GM19467 (cell line): Measurements from ENCODE around the gene CCDC159.
"Not testable (repeated sequence)": the region's sequence is repeated elsewhere in the genome, so short reads cannot be mapped to it uniquely, and the experiment has no call there.

Experiments
- ATAC-seq: cut with Tn5 transposase; IDR thresholded peaks from one replicate; pipeline ENCODE4 v1.9.1; 2021; ENCODE audit warnings: mild to moderate bottlenecking, moderate library complexity; ENCODE audit not compliant: unreplicated experiment

CCDC159 gene, protein sequence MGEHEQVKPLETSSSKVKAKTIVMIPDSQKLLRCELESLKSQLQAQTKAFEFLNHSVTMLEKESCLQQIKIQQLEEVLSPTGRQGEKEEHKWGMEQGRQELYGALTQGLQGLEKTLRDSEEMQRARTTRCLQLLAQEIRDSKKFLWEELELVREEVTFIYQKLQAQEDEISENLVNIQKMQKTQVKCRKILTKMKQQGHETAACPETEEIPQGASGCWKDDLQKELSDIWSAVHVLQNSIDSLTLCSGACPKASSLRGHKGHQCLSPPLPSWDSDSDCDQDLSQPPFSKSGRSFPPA

DNA sequence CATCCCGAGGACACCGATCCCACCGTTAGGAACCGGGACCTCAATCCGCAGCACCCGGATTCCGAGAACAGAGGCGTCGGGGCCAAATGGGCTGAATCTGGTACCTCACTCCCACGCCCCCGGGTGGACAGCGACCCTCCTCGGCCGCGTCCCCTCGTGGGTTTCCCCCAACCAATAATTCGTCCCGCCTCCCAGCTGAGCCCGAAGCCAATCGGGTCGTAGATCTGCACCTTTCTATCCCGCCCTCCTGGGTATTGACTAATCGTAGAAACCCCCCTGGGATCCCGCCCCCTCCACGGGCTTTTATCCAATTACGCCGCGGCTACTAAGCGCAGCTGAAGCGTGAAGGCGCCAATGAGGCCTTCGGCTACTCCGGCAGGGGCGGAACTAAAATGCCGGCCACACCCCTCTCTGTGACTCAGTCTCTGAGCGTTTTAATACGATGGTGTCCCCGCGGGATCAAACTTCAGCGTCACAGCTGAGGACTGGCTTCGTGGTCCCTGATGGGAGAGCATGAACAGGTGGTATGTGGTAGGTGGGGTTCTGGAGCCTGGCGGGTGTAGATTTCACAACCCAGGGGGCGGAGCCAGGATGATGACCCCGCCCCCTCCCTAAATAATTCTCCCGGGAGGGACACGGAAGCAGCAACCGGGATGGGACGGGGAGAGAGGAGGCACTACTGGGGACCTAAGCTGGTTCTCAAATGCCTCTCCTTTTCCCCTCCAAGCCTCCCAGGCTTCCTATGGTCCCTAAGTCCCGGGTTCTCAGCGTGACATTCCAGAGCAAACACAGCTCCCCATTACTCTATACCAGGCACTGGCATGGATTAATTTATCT, at the start of gene CCDC159, which contains the start of gene TMEM205:
CCDC159 (plus strand) TSS at position 416 of the 837 bp plus-strand sequence; CDS start at position 504, 88 bp downstream.
TMEM205 (minus strand) TSS at position 165 of the 837 bp plus-strand sequence. CDS start 649 bp downstream, outside the sequence.
- peak; percentile 87 for ATAC-seq

DNA sequence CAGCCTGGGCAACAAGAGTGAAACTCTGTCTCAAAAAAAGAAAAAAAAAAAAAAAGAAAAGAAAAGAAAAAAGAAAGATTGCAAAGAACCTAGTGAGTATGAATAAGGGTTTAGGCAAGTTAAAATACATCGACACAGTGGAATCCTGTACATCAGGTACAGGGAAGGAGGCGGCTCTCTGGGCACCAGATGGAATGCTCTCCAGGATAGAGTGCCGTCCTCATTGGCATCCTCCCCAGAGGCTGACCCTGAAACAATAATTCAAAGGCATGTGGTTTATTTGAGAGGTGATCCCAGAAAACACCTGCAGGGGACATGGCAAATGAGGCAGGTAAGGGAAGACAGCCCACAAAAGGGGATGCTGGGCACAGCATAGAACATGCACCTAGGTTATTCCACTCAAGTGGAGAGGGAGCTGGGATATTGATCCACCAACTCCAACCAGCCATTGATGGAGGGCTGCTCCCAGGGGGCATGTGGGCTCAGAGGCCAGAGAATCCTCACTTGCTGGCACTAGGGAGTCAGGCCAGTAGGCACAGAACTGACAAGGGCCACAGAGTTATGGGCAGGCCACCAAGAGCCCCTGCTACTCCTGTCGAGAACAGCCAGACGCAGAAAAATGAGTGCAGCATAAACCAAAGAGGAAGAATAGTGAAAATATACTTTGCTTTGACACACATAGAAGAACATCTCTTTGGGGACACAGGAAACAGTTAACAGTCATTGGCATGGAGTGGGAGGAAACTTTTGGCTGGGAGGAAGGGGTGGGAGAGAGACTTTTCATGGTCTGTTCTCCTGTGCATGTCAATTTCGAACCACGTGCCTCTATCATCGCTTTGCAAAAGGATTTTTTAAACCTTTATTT, 46.1 kb upstream of the CCDC159 start:
- ATAC-seq, result no peak

DNA sequence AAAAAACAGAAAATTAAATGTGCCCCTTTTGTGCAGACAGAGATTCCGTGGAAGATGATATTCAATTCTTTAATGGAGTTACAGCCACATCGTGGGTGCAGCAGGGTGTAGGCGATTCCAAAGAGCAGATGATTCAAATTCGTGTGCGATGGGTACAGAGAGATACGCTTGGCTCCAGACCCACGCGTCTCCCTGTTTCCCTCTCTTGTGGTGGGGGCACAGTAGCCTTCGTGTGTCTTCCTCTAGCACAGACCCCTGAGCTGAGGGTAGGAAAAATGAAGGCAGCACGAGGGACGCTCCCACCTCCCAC, 45.6 kb upstream of the CCDC159 start:
- ATAC-seq, result no peak

DNA sequence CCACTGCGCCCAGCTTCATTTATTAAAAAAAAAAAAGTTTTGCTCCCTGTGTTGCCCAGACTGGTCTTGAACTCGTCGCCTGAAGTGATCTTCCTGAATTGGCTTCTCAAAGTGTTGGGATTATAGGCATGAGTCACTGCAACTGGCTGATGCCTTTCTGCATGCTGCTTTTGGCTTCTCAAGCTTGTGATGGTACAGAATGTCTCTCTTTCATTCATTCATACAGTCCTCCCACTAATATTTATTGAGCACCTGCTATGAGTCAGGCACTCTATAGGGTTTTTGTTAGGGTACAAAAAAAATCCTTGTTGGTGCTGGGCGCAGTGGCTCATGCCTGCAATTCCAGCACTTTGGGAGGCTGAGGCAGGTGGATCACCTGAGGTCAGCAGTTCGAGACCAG, 41.4 kb upstream of the CCDC159 start:
- no peak for ATAC-seq

DNA sequence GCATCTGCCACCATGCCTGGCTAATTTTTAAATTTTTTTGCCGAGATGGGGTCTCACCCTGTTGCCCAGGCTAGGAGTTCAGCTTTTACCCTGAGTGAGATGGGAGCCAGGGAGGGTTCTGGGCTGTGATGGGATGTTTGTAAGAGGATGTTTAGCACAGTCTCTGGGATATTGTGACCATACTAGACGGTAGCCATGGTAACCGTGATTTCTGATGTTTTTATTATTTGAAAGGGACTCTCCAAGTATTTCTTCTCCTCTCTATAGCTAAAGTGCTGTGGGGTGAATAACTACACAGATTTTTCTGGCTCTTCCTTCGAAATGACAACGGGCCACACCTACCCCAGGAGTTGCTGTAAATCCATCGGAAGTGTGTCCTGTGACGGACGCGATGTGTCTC, 40.0 kb upstream of the CCDC159 start:
- no peak for ATAC-seq

DNA sequence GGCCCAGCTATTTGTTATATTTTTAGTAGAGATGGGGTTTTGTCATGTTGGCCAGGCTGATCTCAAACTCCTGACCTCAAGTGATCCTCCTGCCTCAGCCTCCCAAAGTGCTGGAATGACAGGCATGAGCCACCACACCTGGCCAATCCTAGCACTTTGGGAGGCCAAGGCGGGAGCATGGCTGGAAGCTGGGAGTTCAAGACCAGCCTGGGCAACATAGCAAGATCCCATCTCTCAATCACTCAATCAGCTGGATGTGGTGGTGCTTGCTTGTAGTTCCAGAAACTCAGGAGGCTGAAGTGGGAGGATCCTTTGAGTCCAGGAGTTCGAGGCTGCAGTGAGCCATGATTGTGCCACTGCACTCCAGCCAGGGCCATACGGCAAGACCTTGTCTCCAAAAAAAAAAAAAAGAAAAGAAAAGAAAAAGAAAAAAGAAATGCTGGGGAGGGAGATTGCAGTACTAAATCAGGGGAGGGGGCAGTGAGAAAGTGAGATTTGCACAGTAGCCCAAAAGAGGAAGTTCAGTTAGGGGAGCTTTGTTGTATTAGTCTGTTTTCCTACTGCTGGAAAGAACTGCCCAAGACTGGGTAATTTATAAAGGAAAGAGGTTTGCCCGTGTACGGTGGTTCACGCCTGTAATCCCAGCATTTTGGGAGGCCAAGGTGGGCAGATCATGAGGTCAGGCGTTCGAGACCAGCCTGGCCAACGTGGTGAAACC, 25.9 kb upstream of the CCDC159 start:
- ATAC-seq, result not testable (repeated sequence)

DNA sequence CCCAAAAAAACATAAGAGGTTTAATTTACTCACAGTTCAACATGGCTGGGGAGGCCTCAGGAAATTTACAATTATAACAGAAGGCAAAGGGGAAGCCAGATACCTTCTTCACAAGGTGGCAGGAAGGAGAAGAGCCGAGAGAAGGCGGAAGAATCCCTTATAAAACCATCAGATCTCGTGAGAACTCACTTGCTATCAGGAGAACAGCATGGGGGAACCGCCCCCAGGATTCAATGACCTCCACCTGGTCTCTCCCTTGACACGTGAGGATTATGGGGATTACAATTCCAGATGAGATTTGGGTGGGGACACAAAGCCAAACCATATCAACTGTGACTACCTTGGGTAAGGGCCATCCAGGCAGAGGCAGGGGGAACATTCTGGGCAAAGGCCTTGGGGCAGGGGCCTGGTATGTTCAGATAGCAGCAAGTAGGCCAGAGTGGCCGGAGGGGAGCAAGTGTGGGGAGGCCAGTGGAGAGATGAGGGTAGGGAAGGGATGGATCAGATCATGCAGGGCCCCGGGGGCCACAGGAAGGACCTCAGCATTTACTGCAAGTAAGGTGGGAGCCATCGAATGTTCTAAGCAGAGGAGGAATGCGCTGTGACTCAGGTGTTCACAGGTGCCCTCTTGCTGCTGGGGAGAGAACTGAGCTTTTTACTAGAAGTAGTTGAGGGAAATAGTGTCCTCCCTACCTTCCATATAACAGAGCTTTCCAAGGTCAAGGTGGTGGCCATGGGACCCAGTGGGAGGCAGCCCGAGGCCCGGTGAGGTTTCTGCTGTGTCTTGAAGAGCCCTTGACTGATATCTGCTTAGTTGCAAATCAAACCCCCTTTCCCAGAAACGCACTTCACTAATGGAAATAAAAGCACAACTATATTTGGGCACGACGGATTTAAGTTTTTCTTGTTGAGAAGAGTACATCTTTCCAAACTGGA, 24.9 kb upstream of the CCDC159 start:
- no peak for ATAC-seq

DNA sequence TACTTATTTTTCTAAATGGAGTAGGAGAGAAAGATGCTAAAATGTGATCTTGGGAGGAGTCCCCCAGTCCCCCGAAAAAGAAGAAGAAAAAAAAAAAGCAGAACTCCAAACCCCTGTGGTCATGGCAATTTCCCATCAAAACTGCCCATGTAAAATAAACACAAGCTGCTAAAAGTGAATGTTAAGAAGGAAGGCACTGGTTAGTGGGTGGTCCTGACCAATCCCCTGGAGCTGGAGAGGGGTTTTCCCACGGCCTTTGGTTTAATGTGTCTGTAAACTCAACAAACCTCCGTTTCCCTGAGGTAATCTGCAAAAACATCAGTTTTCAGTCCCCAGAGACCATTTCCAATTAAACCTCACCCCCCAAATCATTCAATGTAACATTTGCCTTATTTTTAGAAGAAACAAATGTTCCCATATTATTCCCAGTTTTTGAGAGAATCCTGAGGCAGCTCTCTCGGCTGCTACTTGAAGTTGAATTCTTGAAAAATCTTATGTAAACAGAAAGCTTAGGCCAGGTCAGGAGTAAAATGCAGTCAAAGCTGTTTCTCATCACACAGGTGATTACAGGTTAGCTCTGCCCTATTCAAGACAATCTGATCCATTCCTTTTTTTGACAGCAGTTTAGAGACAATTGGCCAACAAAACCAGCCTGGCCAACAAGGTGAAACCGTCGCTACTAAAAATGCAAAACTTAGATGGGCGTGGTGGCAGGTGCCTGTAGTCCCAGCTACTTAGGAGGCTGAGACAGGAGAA, 23.9 kb upstream of the CCDC159 start:
- no peak for ATAC-seq

DNA sequence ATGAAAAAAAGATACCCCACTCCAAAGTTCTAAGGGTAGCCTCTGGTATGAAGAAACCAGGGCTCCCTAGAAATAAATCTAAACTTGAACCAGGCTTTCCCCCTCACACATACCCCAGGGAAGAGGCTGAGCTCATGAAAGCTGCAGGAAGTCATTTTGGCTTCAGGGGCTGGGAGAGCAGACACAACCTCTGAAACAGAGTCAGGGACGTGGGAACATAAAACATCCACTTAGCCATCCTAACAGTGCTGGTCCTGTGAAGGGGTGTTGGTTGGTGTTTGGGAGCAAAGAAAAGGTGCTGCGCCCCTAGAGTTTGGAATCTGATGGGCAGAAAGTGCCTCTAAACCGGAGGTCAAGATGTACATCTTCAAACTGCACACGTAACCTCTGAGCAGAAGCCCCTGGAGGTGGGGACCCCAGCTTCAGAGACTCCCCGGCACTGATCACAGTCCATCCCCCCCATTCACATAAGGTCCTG, 22.7 kb upstream of the CCDC159 start:
- ATAC-seq, result no peak

DNA sequence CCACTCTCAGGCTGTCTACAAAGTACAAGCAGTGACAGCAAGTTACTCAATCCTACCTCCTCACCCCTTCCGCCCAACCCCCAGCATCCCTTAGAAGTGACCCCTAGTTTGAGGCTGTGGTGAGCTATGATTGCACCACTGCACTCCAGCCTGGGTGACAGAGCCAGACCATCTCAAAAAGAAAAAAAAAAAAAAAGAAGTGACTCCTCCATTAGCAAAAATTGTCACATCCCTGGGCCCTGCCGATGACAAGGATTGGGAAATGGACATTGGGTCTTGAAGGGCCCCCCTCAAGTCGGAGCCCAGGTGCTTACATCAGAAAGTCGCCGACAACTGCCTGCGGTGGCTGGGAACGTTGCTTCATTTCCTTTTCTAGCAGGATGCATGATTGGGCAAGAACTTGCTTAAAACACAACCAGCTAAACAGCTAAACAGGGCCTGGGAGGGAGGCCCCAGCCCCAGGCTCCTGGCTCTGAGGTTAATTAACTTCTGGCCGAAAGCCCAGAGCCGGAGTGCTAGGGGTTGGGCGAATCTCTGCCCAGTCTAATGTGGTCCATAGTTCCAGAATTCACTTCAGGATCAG, 22.1 kb upstream of the CCDC159 start:
- peak; percentile 48 for ATAC-seq

DNA sequence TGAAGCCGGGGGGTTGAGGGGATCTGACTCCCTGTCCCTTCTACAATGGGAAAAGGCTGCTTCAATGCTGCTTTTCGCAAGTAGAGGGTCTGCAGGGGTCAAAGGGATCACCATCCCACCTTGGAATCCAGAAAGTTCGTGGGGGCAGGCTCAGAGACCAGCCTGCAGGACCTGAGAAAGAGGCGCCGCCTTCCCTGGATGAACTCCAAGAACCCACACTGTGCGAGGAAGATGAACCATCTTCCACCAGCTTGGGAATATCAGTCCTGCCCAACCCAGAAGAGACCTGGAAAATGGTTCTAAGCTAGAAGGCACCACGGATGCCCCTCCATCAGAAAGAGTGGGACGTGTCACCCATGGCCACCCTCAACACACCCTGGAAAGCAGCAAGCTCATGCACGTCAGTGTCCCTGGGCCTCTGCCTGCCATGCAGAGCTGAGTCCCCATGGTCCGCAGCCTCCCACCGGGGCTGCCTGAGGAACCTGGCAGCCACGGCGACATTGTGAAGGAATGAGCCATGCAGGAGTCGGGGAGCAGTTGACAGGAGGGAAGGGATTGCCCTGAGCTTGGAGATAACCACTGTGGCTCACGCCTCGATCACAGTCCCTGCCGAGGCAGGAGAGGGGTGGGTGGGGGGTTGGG, 21.4 kb upstream of the CCDC159 start:
- no peak for ATAC-seq

DNA sequence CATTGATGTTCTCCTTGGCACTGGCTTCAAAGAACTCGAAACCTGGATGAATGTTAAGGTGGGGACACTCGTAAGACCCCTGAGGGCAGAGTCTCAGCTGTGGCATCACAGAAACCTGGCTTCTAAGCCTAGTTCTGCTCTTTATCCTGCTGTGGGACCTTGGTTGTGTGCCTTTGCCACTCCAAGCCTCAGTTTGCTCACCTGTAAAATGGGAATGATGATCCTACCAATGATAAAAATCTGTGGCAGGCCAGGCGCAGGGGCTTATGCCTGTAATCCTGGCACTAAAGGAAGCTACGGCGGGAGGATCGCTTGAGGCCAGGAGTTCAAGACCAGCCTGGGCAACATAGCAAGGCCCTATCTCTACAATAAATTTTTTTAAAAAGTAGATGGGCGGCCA, 20.8 kb upstream of the CCDC159 start:
- no peak for ATAC-seq

DNA sequence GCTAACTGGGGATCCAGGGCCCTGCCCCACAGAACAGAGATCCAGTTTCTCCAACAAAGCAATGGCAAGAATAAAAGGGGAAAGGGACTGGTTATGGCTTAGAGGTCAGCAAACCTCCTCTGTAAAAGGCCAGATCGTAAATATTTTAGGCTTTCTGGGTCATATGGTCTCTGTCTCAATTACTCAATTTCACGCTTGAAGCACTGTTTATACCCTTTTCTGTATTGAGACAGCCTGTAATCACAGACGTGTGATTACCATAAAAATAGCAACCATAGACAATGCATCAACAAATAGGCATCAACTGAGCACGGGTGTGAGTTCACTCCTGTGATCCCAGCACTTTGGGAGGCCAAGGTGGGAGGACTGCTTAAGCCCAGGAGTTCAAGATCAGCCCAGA, 16.2 kb upstream of the CCDC159 start:
- ATAC-seq, result no peak

DNA sequence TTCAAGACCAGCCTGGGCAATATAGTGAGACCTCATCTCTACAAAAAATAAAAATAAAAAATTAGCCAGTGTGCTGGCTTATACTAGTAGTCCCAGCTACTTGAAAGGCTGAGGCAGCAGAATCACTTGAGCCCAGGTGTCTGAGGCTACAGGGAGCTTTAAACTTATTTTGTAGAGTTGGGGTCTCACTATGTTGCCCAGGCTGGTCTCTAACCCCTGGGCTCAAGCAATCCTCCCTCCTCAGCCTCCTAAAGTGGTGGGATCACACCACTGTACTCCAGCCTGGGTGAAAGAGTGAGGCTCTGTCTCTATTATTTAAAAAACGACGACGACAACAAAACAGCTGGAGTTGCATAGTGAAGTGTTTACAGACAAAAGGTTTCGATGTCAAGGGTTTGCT, 14.8 kb upstream of the CCDC159 start:
- no peak for ATAC-seq

DNA sequence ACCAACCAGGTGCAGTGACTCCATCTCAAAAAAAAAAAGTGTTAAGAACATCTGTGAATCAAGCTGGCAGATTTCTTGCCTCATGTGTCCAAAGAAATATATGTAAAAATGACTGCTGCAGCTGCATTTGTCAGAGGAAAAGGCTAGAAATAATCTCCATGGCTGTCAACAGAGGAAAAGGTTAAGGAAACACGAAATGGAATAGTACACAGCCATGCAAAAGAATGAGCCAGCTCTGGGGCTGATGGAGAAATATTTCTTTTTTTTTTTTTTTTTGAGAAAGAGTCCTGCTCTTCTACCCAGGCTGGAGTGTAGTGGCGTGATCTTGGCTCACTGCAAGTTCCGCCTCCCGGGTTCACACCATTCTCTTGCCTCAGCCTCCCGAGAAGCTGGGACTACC, 13.5 kb upstream of the CCDC159 start:
- no peak for ATAC-seq

DNA sequence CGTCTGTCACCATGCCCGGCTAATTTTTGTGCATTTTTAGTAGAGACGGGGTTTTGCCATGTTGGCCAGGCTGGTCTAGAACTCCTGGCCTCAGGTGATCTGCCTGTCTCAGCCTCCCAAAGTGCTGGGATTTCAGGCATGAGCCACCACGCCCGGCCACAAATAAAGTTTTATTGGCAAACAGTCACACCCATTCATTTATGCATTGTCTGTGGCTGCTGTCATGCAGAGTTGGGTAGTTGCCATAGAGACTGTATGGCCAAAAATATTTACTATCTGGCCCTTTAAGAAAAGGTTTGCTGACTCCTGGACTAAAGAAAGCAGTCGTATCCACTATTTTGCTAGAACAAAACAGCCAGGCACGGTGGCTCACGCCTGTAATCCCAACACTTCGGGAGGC, 12.5 kb upstream of the CCDC159 start:
- ATAC-seq, result not testable (repeated sequence)

DNA sequence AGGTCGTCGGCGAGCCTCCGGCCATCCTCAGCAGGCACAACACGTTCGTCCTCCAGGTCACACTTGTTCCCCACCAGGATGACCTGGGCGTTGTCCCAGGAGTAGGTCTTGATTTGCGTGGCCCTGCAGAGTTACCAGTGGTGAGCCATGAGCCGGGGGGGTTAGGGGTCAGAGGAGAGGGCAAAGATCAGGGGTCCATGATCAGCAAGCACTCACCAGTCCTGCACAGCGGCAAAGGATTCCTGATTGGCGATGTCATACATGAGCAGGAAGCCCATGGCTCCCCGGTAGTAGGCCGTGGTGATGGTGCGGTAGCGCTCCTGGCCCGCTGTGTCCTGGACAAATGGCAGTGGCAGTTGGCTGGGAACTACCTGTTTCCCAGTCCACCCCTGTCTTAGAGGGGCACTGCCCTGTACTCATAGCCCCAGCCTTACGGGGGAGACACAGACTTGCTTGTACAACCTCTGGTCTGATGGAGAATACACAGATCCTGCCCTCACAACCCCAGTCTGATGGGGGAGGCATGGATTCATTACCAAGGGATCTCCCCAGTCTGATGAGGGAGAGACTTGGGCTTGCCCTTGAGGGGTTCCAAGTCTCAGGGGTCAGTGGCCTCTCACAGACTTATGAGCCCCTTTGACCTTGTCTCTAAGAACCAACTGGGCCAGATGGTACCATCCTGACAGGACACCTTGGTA, 10.7 kb upstream of the CCDC159 start:
- no peak for ATAC-seq
